Immature natural killer cell (primary cell): Measurements from ENCODE around the gene HS6ST3. TPM values are rescaled to one million over a fixed set of nuclear protein-coding genes. Genes with fewer than 3 reads are reported as not detected.

ENCODE experiments used
- DNase-seq, 3 donors: peaks; one replicate each; pipeline ENCODE4 v3.0.0; 2022; ENCODE audit warnings: mixed read lengths in 1 of 3
- H3K27ac Mint-ChIP-seq, 6 donors: one replicate each; pipeline ENCODE4 v1.8.0; 2020; ENCODE audit warnings: mixed read lengths in 6 of 6, mild to moderate bottlenecking in 5 of 6, inconsistent platforms in 4 of 6, moderate library complexity in 3 of 6
- H3K27me3 Mint-ChIP-seq, 3 donors: one replicate each; pipeline ENCODE4 v1.8.0; 2020 to 2021; ENCODE audit warnings: low read depth in 3 of 3, mild to moderate bottlenecking in 3 of 3, mixed read lengths in 3 of 3, moderate library complexity in 3 of 3, inconsistent platforms in 1 of 3
- H3K36me3 Mint-ChIP-seq, 3 donors: one replicate each; pipeline ENCODE4 v1.8.0; 2020; ENCODE audit warnings: mixed read lengths in 3 of 3, inconsistent platforms in 2 of 3, mild to moderate bottlenecking in 2 of 3
- H3K4me1 Mint-ChIP-seq, 2 donors: one replicate each; pipeline ENCODE4 v1.8.0; 2020; ENCODE audit warnings: inconsistent platforms in 2 of 2, mild to moderate bottlenecking in 2 of 2, mixed read lengths in 2 of 2, moderate library complexity in 1 of 2
- H3K4me3 Mint-ChIP-seq, 5 donors: one replicate each; pipeline ENCODE4 v1.8.0; 2020; ENCODE audit warnings: mild to moderate bottlenecking in 5 of 5, mixed read lengths in 5 of 5, inconsistent platforms in 3 of 5, moderate library complexity in 3 of 5
- H3K9me3 Mint-ChIP-seq, 6 donors: one replicate each; pipeline ENCODE4 v1.8.0; 2020; ENCODE audit warnings: mild to moderate bottlenecking in 6 of 6, mixed read lengths in 6 of 6, inconsistent platforms in 4 of 6, moderate library complexity in 3 of 6
- polyA plus RNA-seq, 3 donors: library from polyadenylated mRNA; unstranded; fragments of 300-500 nt; fragmentation: Illumina TruSeq; gene quantifications; one replicate each; pipeline ENCODE4 v1.2.3, GENCODE V29; 2021

HS6ST3 gene
- polyA plus RNA-seq, 3 donors from 2014 or later: not detected

DNA sequence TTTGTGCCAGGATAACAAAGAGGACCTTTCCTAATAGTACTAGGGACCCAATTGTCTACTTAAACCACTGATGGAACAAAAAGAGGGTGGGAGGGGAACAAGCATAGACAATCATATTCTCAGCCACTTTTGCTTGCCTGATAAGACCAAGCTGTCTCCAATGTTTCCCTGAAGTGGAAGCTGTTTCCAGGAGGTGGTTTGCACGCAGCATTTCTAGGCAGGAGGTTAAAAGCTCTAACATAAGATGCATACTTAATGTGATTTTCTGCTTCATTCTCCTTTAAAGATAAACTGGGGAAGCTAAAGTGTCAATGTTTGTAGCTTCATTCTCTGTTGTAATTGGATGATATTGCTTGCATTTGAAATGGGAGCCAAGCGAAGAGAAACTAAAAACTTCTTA is 442.9 kb downstream of the HS6ST3 start:
- H3K4me3 Mint-ChIP-seq: no peak overlapping the region
- no peaks in the 10 kb centered on the region for H3K27me3 Mint-ChIP-seq
- DNase-seq: no peak
- peaks cover 0 to 43% (median 11%) of the 10 kb centered on the region in 6 donors for H3K9me3 Mint-ChIP-seq
- no peaks in the 10 kb centered on the region for H3K4me1 Mint-ChIP-seq
- no peaks in the 10 kb centered on the region for H3K36me3 Mint-ChIP-seq
- no peak overlapping the region for H3K27ac Mint-ChIP-seq

GRCh38 chr13:96533408-96533807 is 443.5 kb downstream of the HS6ST3 start:
- Mint-ChIP-seq H3K4me3 (no peak overlapping the region), H3K36me3 (no peaks in the 10 kb centered on the region), H3K27me3 (no peaks in the 10 kb centered on the region), H3K27ac (no peak overlapping the region), H3K9me3 (peaks cover 0 to 43% (median 11%) of the 10 kb centered on the region in 6 donors), H3K4me1 (no peaks in the 10 kb centered on the region)
- DNase-seq: no peak

DNA sequence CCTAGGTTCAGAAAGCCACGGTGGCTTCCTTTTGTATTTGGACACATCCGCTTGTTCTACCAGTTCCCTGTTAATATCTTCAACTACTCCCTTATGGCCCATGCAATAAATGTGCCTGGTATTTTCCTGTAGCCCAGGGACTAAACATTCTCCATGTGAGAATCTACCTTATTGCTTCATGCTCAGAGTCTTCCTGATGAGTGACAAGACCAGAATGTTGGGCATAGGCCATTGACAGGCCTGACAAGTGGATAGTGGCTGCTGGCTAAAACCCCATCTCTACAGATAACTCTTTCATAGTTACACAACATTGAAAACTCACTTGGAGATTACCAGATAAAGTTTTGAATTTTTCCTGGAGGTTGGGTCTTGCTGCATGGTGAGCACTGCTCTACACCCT is 449.9 kb downstream of the HS6ST3 start:
- no peak overlapping the region for H3K27ac Mint-ChIP-seq
- H3K4me1 Mint-ChIP-seq: no peaks in the 10 kb centered on the region
- no peak overlapping the region for H3K4me3 Mint-ChIP-seq
- H3K27me3 Mint-ChIP-seq: no peaks in the 10 kb centered on the region
- H3K36me3 Mint-ChIP-seq: no peaks in the 10 kb centered on the region
- peaks cover 0 to 38% (median 15%) of the 10 kb centered on the region in 6 donors for H3K9me3 Mint-ChIP-seq
- no peak for DNase-seq

DNA sequence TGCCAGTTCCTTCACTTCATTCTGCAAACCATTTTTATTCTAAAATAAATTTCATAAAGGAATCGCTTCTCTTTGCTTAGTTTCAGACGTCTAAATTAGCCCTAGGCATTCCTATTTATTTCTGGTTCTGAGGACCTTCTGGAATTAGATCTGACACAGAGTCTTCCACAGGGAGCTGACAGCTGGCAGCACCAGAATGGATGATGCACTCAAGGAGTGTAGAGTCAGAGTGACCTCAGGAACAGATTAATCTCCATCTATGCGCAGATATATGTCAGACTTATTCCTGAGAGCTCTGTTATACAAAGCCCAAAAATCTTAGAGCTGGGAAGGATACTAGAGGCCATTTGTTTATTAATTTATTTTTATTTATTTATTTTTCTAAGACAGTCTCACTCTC is 450.8 kb downstream of the HS6ST3 start:
- Mint-ChIP-seq H3K27ac (no peak overlapping the region), H3K36me3 (no peaks in the 10 kb centered on the region), H3K9me3 (peaks cover 0 to 35% (median 11%) of the 10 kb centered on the region in 6 donors), H3K4me1 (no peaks in the 10 kb centered on the region), H3K4me3 (no peak overlapping the region), H3K27me3 (no peaks in the 10 kb centered on the region)
- DNase-seq: no peak

GRCh38 chr13:96542986-96543385 is 453.1 kb downstream of the HS6ST3 start:
- no peaks in the 10 kb centered on the region for H3K27me3 Mint-ChIP-seq
- no peak overlapping the region for H3K27ac Mint-ChIP-seq
- no peaks in the 10 kb centered on the region for H3K4me1 Mint-ChIP-seq

GRCh38 chr13:96544957-96545356 is 455.1 kb downstream of the HS6ST3 start:
- H3K4me1 Mint-ChIP-seq: no peaks in the 10 kb centered on the region
- no peak overlapping the region for H3K4me3 Mint-ChIP-seq
- peaks cover 0 to 4% (median 0%) of the 10 kb centered on the region in 3 donors for H3K36me3 Mint-ChIP-seq
- H3K27me3 Mint-ChIP-seq: no peaks in the 10 kb centered on the region
- H3K27ac Mint-ChIP-seq: no peak overlapping the region
- no peak for DNase-seq
- H3K9me3 Mint-ChIP-seq: peaks cover 9 to 41% (median 13%) of the 10 kb centered on the region in 6 donors

More at GRCh38 chr13:96542986-96543385, 453.1 kb downstream of the HS6ST3 start:
- H3K9me3 Mint-ChIP-seq: peaks cover 2 to 31% (median 10%) of the 10 kb centered on the region in 6 donors
- no peak overlapping the region for H3K4me3 Mint-ChIP-seq
- H3K36me3 Mint-ChIP-seq: no peaks in the 10 kb centered on the region
- no peak for DNase-seq

GRCh38 chr13:96546463-96546862 is 456.6 kb downstream of the HS6ST3 start:
- no peak overlapping the region for H3K4me3 Mint-ChIP-seq
- H3K4me1 Mint-ChIP-seq: no peaks in the 10 kb centered on the region
- H3K27me3 Mint-ChIP-seq: no peaks in the 10 kb centered on the region
- H3K27ac Mint-ChIP-seq: no peak overlapping the region
- H3K36me3 Mint-ChIP-seq: peaks cover 0 to 4% (median 0%) of the 10 kb centered on the region in 3 donors
- H3K9me3 Mint-ChIP-seq: peaks cover 6 to 49% (median 11%) of the 10 kb centered on the region in 6 donors
- DNase-seq: no peak

GRCh38 chr13:96551546-96551945 is 461.6 kb downstream of the HS6ST3 start:
- H3K4me1 Mint-ChIP-seq: no peaks in the 10 kb centered on the region
- no peak for DNase-seq
- H3K36me3 Mint-ChIP-seq: peaks cover 0 to 4% (median 0%) of the 10 kb centered on the region in 3 donors
- H3K27ac Mint-ChIP-seq: no peak overlapping the region
- H3K27me3 Mint-ChIP-seq: no peaks in the 10 kb centered on the region
- no peak overlapping the region for H3K4me3 Mint-ChIP-seq
- H3K9me3 Mint-ChIP-seq: peaks cover 7 to 51% (median 15%) of the 10 kb centered on the region in 6 donors

DNA sequence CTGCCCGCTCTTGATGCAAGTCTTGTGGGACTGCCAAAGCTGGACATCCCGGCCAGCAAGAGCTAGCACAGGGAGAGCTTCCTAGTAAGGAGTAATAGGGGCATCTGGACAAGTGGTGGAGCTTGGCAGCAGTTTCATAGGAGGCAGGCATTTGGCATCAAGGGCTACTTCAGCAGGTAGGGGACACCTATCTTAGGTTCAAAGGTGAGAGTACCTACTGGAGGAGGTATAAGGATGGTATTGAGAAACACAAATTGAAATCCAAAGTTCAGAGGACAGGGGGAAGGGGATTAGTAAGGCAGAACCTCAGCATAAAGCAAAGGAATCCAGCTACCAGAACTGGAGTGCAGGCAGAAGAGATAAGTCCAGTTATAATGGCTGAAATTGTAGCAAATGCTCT is 462.7 kb downstream of the HS6ST3 start:
- Mint-ChIP-seq H3K4me3 (no peak overlapping the region), H3K4me1 (no peaks in the 10 kb centered on the region), H3K36me3 (peaks cover 0 to 4% (median 0%) of the 10 kb centered on the region in 3 donors), H3K27ac (no peak overlapping the region), H3K9me3 (peaks cover 7 to 53% (median 14%) of the 10 kb centered on the region in 6 donors), H3K27me3 (no peaks in the 10 kb centered on the region)
- no peak for DNase-seq

- H3K27ac Mint-ChIP-seq: no peak overlapping the region
Observed at GRCh38 chr13:96553796-96554195, 463.9 kb downstream of the HS6ST3 start.

DNA sequence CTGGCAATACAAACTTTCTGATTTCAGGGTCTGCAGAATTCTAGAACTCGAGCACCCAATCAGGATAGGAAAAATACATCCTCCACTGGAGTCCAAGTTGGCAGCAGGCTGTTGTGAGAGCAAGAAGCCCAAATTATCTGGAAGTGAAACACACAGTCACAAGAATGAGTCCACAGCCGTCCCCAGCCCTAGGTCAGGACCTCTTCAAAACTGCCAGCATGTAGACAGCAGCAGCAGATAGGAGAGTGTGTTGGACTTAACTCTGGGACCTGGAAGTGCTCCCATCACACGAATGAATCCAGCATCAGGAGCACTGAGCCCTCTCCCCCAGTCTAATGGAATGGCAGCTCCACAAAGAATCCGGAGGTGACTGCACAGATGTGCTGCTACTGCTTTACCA is 483.7 kb downstream of the HS6ST3 start:
- Mint-ChIP-seq H3K4me1 (no peaks in the 10 kb centered on the region), H3K27me3 (no peaks in the 10 kb centered on the region), H3K27ac (no peak overlapping the region), H3K9me3 (peaks cover 0 to 45% (median 20%) of the 10 kb centered on the region in 6 donors), H3K36me3 (no peaks in the 10 kb centered on the region), H3K4me3 (no peak overlapping the region)
- no peak for DNase-seq

More at GRCh38 chr13:96553796-96554195, 463.9 kb downstream of the HS6ST3 start:
- H3K27me3 Mint-ChIP-seq: no peaks in the 10 kb centered on the region
- H3K4me1 Mint-ChIP-seq: no peaks in the 10 kb centered on the region
- no peak for DNase-seq
- no peaks in the 10 kb centered on the region for H3K36me3 Mint-ChIP-seq
- H3K4me3 Mint-ChIP-seq: no peak overlapping the region
- H3K9me3 Mint-ChIP-seq: peaks cover 5 to 53% (median 14%) of the 10 kb centered on the region in 6 donors

DNA sequence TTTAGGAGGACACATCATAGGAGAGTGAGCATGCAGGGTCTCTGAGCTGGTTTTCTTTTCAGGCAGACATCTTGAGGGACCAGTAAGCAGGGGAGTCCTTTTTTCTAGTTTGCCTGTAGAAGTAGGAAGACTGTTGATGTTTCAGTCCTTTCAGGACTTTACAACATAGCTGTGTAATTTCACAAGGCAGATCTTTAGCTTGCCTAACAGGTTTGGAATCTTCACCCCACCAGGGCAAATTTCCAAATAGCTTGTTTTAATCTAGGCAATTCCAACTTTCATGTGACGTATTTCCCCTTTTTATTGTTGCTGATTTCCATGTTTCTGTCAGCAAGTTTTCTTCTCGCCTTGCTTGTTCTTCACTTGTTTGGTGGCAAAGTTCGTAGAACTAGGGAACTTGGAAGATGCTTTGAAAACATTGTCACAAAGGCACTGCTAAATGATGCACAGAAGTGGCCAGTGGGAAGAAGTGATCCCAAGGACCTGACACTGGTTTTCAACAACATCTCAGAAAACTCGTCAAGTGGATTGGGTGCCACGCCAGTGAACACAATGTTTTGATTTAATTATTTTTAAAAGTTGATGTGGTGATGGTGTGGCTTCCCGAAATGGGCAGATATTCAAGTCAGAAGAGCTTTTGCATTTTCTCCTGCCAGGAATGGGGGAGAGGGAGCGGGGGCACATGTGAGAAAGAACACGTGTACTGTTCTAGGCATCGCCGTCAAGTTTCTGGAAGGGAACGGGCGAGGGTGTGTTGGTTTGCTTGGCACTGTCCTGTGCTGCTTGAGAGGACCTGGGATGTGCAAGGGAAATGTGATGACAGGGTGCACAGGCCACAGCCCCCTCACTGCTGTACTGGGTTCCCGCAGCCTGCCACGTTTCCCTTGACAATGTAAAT is 485.8 kb downstream of the HS6ST3 start:
- Mint-ChIP-seq H3K9me3 (peaks cover 2 to 39% (median 18%) of the 10 kb centered on the region in 6 donors), H3K27me3 (peaks cover 0 to 2% (median 0%) of the 10 kb centered on the region in 3 donors), H3K4me3 (no peak overlapping the region), H3K27ac (no peak overlapping the region), H3K36me3 (no peaks in the 10 kb centered on the region), H3K4me1 (no peaks in the 10 kb centered on the region)
- DNase-seq: no peak

DNA sequence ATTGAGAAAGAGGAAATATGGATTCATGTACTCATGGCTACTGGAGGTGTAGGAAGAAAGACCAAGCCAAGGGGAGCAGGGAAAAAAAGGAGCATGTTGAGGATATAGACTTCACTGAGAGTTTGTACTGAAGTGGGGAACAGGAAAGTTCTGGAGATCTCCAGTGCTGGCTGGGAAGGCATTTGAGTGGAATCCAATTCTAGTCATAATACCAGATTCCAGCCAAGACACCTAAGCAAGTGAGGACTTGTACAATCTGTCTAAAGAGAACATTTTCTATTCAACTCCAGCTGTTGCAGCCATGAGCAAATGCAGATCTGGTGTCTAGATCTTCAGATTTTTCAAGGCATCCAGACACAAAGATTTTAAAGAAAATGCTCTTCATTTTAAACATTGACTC is 491.8 kb downstream of the HS6ST3 start:
- peaks cover 0 to 4% (median 0%) of the 10 kb centered on the region in 3 donors for H3K36me3 Mint-ChIP-seq
- peaks cover 0 to 2% (median 2%) of the 10 kb centered on the region in 3 donors for H3K27me3 Mint-ChIP-seq
- DNase-seq: no peak
- H3K4me1 Mint-ChIP-seq: no peaks in the 10 kb centered on the region
- H3K4me3 Mint-ChIP-seq: no peak overlapping the region
- no peak overlapping the region for H3K27ac Mint-ChIP-seq
- peaks cover 12 to 47% (median 20%) of the 10 kb centered on the region in 6 donors for H3K9me3 Mint-ChIP-seq

DNA sequence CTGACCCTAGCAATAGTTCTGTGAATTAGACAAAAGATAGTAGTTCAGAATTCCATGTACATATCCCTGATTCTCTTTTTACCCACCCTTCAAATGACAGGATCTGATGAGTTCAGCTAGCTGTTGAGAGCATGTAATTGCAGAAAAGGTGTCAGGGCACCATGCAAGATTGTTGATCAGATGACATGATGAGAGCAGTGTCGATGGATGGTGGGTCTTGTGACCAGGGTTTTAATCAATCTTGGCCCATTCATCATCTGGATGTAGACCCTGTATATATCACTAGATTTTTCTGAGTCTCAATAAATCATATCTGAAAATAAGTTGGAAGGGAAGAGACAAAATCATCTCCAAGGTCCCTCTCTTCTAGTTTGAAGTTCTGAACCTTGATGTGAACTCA is 525.3 kb downstream of the HS6ST3 start:
- Mint-ChIP-seq H3K4me1 (no peaks in the 10 kb centered on the region), H3K9me3 (peaks cover 7 to 37% (median 17%) of the 10 kb centered on the region in 6 donors), H3K27me3 (peaks cover 0 to 2% (median 0%) of the 10 kb centered on the region in 3 donors), H3K36me3 (no peaks in the 10 kb centered on the region), H3K4me3 (no peak overlapping the region), H3K27ac (no peak overlapping the region)
- DNase-seq: no peak
